Breast epithelium (tissue), 3 donors: Measurements from ENCODE around the gene WWC2.

Source experiments
- CTCF ChIP-seq, 3 donors: fragments of 450-650 bp; IDR thresholded peaks; one replicate each; pipeline ENCODE4 v1.5.1; 2016 to 2017; ENCODE audit warnings: antibody characterized with exemption in 3 of 3, mild to moderate bottlenecking in 3 of 3, moderate library complexity in 3 of 3
- POLR2A ChIP-seq: fragments of 450-650 bp; IDR thresholded peaks from one replicate; pipeline ENCODE4 v1.6.1; 2016; ENCODE audit warnings: antibody characterized with exemption, mild to moderate bottlenecking, moderate library complexity

DNA sequence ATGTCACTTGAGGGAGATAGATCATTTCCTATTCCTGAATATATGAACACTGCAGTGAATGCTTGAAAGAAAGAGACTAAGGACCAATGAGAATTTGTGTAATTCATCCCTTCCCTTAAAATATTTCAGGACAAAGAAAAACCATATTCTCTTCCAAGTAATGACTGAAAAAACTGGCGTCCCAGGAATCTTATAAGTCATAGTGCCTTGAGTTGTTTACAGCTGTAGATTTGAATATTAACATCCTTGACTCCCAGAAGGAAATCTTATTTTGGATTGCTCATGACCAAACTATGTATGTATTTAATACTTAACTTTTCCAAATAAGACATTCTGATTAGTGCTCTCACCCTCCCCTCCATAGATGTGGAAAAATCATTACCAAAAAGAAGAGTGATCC is 165.6 kb downstream of the WWC2 start:
- TF ChIP-seq CTCF (IDR thresholded peaks at IDR 0.05) (no peak), POLR2A (no peak)
